Pulmonary artery endothelial cell (primary cell): Measurements from ENCODE around the gene NDUFS8. TPM values are rescaled to one million over a fixed set of nuclear protein-coding genes. Genes with fewer than 3 reads are reported as not detected.

Experiments used
- DNase-seq: peaks from one replicate; pipeline ENCODE4 v3.0.0-alpha.2; 2011; ENCODE audit warnings: low read depth, low spot score
- total RNA-seq: library from RNA; depleted of rRNA; stranded (reverse); fragments of >200 nt; gene quantifications from 2 replicates; pipeline ENCODE4 v1.2.3, GENCODE V29; 2014

NDUFS8 gene
- total RNA-seq, 1 donor from 2014 or later = 116 TPM

- DNase-seq = no peak
Measured at GRCh38 chr11:68048681-68049508, 18.4 kb downstream of the NDUFS8 start.

GRCh38 chr11:68049509-68050370, 19.3 kb downstream of the NDUFS8 start:
- no peak for DNase-seq

- DNase-seq = no peak
Measured at GRCh38 chr11:68050371-68050841, 19.9 kb downstream of the NDUFS8 start.

GRCh38 chr11:68051191-68052136, 21.0 kb downstream of the NDUFS8 start:
- DNase-seq = no peak

- no peak for DNase-seq
Measured at GRCh38 chr11:68052137-68052873, 21.8 kb downstream of the NDUFS8 start.

- no peak for DNase-seq
Measured at GRCh38 chr11:68053117-68053516, 22.6 kb downstream of the NDUFS8 start.

- no peak for DNase-seq
Measured at GRCh38 chr11:68053981-68054812, 23.7 kb downstream of the NDUFS8 start.

- no peak for DNase-seq
Measured at GRCh38 chr11:68056317-68057285, 26.1 kb downstream of the NDUFS8 start.

GRCh38 chr11:68057807-68058206, 27.3 kb downstream of the NDUFS8 start:
- no peak for DNase-seq

GRCh38 chr11:68061508-68061907, 31.0 kb downstream of the NDUFS8 start:
- DNase-seq = no peak

GRCh38 chr11:68064926-68065325, 34.4 kb downstream of the NDUFS8 start:
- DNase-seq = no peak

GRCh38 chr11:68065841-68066240, 35.4 kb downstream of the NDUFS8 start:
- no peak for DNase-seq

GRCh38 chr11:68066742-68067141, 36.3 kb downstream of the NDUFS8 start:
- no peak for DNase-seq

- DNase-seq = no peak
Measured at GRCh38 chr11:68067991-68068390, 37.5 kb downstream of the NDUFS8 start.

GRCh38 chr11:68071281-68072048, 41.0 kb downstream of the NDUFS8 start:
- DNase-seq = no peak

GRCh38 chr11:68074584-68075352, 44.3 kb downstream of the NDUFS8 start:
- no peak for DNase-seq
